GM23338 (cell line): Measurements from ENCODE around the gene DHX8. TPM values are rescaled to one million over a fixed set of nuclear protein-coding genes. Genes with fewer than 3 reads are reported as not detected.
A peak's percentile ranks its signal among the peaks of the same experiment; 100 is the strongest.

Source experiments
- ATAC-seq: fragments of 200-7000 bp; cut with Tn5 transposase; 3 replicates; pipeline ENCODE4 v1.9.1; 2020
- DNase-seq: peaks from one replicate; pipeline ENCODE4 v3.0.0-alpha.2; 2015; ENCODE audit warnings: low spot score
- H2AFZ ChIP-seq: fragments of 200-600 bp; sonication (generic); 2 replicates; pipeline ENCODE4 v1.8.0; 2016; ENCODE audit warnings: antibody characterized with exemption, mild to moderate bottlenecking, moderate library complexity
- H3F3A ChIP-seq: fragments of 200-600 bp; sonication (generic); replicated peaks from 2 replicates; pipeline ENCODE4 v1.8.0; 2017; ENCODE audit warnings: antibody characterized with exemption, mixed run types, low read depth
- H3K27ac ChIP-seq: fragments of 200-600 bp; sonication (generic); 2 replicates; pipeline ENCODE4 v1.6.1; 2016; ENCODE audit warnings: low read depth
- H3K27me3 ChIP-seq: fragments of 200-600 bp; sonication (generic); 2 replicates; pipeline ENCODE4 v1.8.0; 2016; ENCODE audit warnings: mild to moderate bottlenecking, mixed run types, moderate library complexity; ENCODE audit not compliant: insufficient read depth
- H3K36me3 ChIP-seq: fragments of 200-600 bp; sonication (generic); 2 replicates; pipeline ENCODE4 v1.8.0; 2016; ENCODE audit warnings: mild to moderate bottlenecking; ENCODE audit not compliant: insufficient read depth
- H3K4me1 ChIP-seq: fragments of 200-600 bp; sonication (generic); 2 replicates; pipeline ENCODE4 v1.8.0; 2016; ENCODE audit warnings: mild to moderate bottlenecking, moderate library complexity; ENCODE audit not compliant: insufficient read depth
- H3K4me2 ChIP-seq: fragments of 200-600 bp; sonication (generic); 2 replicates; pipeline ENCODE4 v1.7.1; 2017; ENCODE audit warnings: mixed run types
- H3K4me3 ChIP-seq: fragments of 200-600 bp; sonication (generic); 2 replicates; pipeline ENCODE4 v1.6.1; 2016; ENCODE audit warnings: mixed run types
- H3K79me2 ChIP-seq: fragments of 200-600 bp; sonication (generic); replicated peaks from 2 replicates; pipeline ENCODE4 v1.8.0; 2017; ENCODE audit warnings: mild to moderate bottlenecking; ENCODE audit not compliant: insufficient read depth
- H3K9me2 ChIP-seq: fragments of 200-600 bp; sonication (generic); 2 replicates; pipeline ENCODE4 v1.8.0; 2017; ENCODE audit not compliant: insufficient read depth
- H4K20me1 ChIP-seq: fragments of 200-600 bp; sonication (generic); replicated peaks from 2 replicates; pipeline ENCODE4 v1.8.0; 2017; ENCODE audit warnings: mild to moderate bottlenecking; ENCODE audit not compliant: insufficient read depth
- H3K27ac Mint-ChIP-seq: 2 replicates; pipeline ENCODE4 v1.8.0; 2020; ENCODE audit warnings: inconsistent platforms, mild to moderate bottlenecking, moderate library complexity, mixed read lengths
- H3K27me3 Mint-ChIP-seq: 3 replicates; pipeline ENCODE4 v1.8.0; 2022; ENCODE audit warnings: low read depth, mild to moderate bottlenecking, moderate library complexity, mixed read lengths, inconsistent platforms; ENCODE audit not compliant: insufficient read depth, poor library complexity
- H3K36me3 Mint-ChIP-seq: 3 replicates; pipeline ENCODE4 v1.8.0; 2021; ENCODE audit warnings: low read depth, mild to moderate bottlenecking, inconsistent platforms, moderate library complexity, mixed read lengths
- H3K4me1 Mint-ChIP-seq: 3 replicates; pipeline ENCODE4 v1.8.0; 2020; ENCODE audit warnings: mild to moderate bottlenecking, inconsistent platforms, mixed read lengths
- H3K4me3 Mint-ChIP-seq: 3 replicates; pipeline ENCODE4 v1.8.0; 2021; ENCODE audit warnings: moderate library complexity, mild to moderate bottlenecking, inconsistent platforms, mixed read lengths
- H3K9me3 Mint-ChIP-seq: 3 replicates; pipeline ENCODE4 v1.8.0; 2020; ENCODE audit warnings: moderate library complexity, mild to moderate bottlenecking, inconsistent platforms, mixed read lengths
- EZH2 ChIP-seq: fragments of 200-600 bp; sonication (generic); IDR thresholded peaks from one replicate; pipeline ENCODE4 v1.8.0; 2017; ENCODE audit warnings: antibody characterized with exemption, mild to moderate bottlenecking, low read depth; ENCODE audit not compliant: unreplicated experiment
- STAT1 ChIP-seq: IDR thresholded peaks from one replicate; pipeline ENCODE4 v1.6.1; 2016; ENCODE audit warnings: antibody characterized with exemption; ENCODE audit not compliant: unreplicated experiment
- polyA plus RNA-seq: library from polyadenylated mRNA; unstranded; fragments of >200 nt; fragmentation: Nextera tagmentation; extraction: Ambion mirVana; gene quantifications from 2 replicates; pipeline ENCODE4 v1.2.1, GENCODE V29; 2016
- total RNA-seq: library from RNA; depleted of rRNA; stranded (reverse); fragments of >200 nt; shearing (Covaris generic); gene quantifications from 2 replicates; pipeline ENCODE4 v1.2.3, GENCODE V29; 2014
- TF ChIP-seq, protein P1 (sequence below): fragments of 250-450 bp; sonication (Bioruptor Pico); IDR thresholded peaks from 2 replicates; pipeline ENCODE4 v1.5.0; 2020; ENCODE audit warnings: mild to moderate bottlenecking, moderate library complexity
- TF ChIP-seq, protein P2 (sequence below): IDR thresholded peaks from 2 replicates; pipeline ENCODE4 v1.6.1; 2016; ENCODE audit warnings: antibody characterized with exemption

Gene DHX8
- total and polyA plus RNA-seq, 2 experiments from 2014 or later: 35.3 to 81.1 TPM

DNA sequence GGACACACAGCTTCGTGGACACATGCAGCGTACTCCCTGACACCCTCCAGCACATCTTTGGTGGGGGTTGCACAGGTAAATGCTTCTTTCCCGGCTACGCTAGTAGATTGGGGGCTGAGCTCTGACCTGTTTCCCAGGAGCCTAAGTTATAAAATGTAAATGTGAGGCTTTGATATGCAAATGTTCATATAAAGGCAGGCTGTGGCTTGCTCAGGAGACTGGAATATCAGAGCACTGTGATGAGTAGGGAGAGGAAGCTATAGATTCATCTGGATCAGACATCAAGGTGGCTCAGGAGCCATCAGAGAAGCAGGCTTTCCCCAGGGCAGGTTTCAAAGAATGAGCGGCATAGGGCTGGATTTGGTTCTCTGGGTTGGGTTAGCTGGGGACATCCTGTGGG, 65.7 kb downstream of the DHX8 start:
- Histone ChIP-seq H3K27me3 (0 out of 2 replicates have a peak, but pooled peaks cover 13% of the 10 kb centered on the region), H2AFZ (no peak overlapping the region), H3K36me3 (no peaks in the 10 kb centered on the region), H3K4me3 (0 out of 2 replicates have a peak overlapping the region, but pooled peaks have one; percentile 9), H3K9me2 (no peaks in the 10 kb centered on the region), H3K4me2 (peak overlapping the region; percentile 65), H3K4me1 (peaks cover 52% of the 10 kb centered on the region), H3K79me2 (peaks cover 4% of the 10 kb centered on the region; the same call in 1 of the 2 replicates), H3K27ac (no peak overlapping the region), H4K20me1 (no peaks in the 10 kb centered on the region), H3F3A (peaks cover 11% of the 10 kb centered on the region)
- H3K4me3 Mint-ChIP-seq: no peak overlapping the region
- H3K27me3 Mint-ChIP-seq: peaks cover 29% of the 10 kb centered on the region
- peaks cover 52% of the 10 kb centered on the region for H3K4me1 Mint-ChIP-seq
- DNase-seq: peak; percentile 39
- no peak for TF ChIP-seq STAT1
- no peak for ATAC-seq
- H3K36me3 Mint-ChIP-seq: peaks cover 6% of the 10 kb centered on the region; the same call in 1 of the 3 replicates
- H3K9me3 Mint-ChIP-seq: no peaks in the 10 kb centered on the region; the same call in 2 of the 3 replicates
- no peak overlapping the region; the same call in 1 of the 2 replicates for H3K27ac Mint-ChIP-seq

DNA sequence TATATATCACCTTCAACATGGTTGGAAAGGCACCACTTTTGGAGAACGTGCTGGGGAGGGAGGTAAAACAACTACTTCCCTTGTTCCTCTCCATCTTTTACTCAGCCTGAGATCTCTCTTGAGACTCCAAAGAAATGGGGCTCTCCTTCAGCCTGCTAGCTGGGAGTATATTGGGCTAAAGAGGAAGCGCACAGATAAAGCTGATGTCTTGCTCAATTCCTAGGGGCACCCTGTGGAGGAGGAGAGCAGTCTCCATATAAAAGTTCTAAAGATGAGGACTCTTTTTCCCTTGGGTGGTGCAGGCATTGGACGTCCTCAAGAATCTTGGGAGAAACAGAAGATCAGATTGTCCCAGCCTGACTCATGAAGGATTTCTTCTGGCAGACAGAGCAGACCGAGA, 67.0 kb downstream of the DHX8 start:
- Histone ChIP-seq H3K27ac (no peak overlapping the region), H3F3A (peaks cover 7% of the 10 kb centered on the region; the same call in 1 of the 2 replicates), H3K27me3 (0 out of 2 replicates have a peak, but pooled peaks cover 13% of the 10 kb centered on the region), H3K36me3 (no peaks in the 10 kb centered on the region), H3K9me2 (no peaks in the 10 kb centered on the region), H3K4me3 (no peak overlapping the region), H3K4me2 (no peak overlapping the region), H3K79me2 (no peaks in the 10 kb centered on the region), H3K4me1 (peaks cover 64% of the 10 kb centered on the region), H4K20me1 (no peaks in the 10 kb centered on the region), H2AFZ (no peak overlapping the region)
- Mint-ChIP-seq H3K4me1 (peaks cover 63% of the 10 kb centered on the region), H3K27ac (no peak overlapping the region), H3K4me3 (no peak overlapping the region), H3K36me3 (no peaks in the 10 kb centered on the region), H3K27me3 (peaks cover 25% of the 10 kb centered on the region), H3K9me3 (no peaks in the 10 kb centered on the region)
- DNase-seq: no peak
- TF ChIP-seq STAT1 (no peak), EZH2 (no peak)
- TF ChIP-seq, protein P1, sequence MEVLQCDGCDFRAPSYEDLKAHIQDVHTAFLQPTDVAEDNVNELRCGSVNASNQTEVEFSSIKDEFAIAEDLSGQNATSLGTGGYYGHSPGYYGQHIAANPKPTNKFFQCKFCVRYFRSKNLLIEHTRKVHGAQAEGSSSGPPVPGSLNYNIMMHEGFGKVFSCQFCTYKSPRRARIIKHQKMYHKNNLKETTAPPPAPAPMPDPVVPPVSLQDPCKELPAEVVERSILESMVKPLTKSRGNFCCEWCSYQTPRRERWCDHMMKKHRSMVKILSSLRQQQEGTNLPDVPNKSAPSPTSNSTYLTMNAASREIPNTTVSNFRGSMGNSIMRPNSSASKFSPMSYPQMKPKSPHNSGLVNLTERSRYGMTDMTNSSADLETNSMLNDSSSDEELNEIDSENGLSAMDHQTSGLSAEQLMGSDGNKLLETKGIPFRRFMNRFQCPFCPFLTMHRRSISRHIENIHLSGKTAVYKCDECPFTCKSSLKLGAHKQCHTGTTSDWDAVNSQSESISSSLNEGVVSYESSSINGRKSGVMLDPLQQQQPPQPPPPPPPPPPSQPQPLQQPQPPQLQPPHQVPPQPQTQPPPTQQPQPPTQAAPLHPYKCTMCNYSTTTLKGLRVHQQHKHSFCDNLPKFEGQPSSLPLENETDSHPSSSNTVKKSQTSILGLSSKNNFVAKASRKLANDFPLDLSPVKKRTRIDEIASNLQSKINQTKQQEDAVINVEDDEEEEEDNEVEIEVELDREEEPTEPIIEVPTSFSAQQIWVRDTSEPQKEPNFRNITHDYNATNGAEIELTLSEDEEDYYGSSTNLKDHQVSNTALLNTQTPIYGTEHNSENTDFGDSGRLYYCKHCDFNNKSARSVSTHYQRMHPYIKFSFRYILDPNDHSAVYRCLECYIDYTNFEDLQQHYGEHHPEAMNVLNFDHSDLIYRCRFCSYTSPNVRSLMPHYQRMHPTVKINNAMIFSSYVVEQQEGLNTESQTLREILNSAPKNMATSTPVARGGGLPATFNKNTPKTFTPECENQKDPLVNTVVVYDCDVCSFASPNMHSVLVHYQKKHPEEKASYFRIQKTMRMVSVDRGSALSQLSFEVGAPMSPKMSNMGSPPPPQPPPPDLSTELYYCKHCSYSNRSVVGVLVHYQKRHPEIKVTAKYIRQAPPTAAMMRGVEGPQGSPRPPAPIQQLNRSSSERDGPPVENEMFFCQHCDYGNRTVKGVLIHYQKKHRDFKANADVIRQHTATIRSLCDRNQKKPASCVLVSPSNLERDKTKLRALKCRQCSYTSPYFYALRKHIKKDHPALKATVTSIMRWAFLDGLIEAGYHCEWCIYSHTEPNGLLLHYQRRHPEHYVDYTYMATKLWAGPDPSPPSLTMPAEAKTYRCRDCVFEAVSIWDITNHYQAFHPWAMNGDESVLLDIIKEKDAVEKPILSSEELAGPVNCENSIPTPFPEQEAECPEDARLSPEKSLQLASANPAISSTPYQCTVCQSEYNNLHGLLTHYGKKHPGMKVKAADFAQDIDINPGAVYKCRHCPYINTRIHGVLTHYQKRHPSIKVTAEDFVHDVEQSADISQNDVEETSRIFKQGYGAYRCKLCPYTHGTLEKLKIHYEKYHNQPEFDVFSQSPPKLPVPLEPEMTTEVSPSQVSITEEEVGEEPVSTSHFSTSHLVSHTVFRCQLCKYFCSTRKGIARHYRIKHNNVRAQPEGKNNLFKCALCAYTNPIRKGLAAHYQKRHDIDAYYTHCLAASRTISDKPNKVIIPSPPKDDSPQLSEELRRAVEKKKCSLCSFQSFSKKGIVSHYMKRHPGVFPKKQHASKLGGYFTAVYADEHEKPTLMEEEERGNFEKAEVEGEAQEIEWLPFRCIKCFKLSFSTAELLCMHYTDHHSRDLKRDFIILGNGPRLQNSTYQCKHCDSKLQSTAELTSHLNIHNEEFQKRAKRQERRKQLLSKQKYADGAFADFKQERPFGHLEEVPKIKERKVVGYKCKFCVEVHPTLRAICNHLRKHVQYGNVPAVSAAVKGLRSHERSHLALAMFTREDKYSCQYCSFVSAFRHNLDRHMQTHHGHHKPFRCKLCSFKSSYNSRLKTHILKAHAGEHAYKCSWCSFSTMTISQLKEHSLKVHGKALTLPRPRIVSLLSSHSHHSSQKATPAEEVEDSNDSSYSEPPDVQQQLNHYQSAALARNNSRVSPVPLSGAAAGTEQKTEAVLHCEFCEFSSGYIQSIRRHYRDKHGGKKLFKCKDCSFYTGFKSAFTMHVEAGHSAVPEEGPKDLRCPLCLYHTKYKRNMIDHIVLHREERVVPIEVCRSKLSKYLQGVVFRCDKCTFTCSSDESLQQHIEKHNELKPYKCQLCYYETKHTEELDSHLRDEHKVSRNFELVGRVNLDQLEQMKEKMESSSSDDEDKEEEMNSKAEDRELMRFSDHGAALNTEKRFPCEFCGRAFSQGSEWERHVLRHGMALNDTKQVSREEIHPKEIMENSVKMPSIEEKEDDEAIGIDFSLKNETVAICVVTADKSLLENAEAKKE (CRISPR knock-in tag): no peak
- TF ChIP-seq, protein P2, sequence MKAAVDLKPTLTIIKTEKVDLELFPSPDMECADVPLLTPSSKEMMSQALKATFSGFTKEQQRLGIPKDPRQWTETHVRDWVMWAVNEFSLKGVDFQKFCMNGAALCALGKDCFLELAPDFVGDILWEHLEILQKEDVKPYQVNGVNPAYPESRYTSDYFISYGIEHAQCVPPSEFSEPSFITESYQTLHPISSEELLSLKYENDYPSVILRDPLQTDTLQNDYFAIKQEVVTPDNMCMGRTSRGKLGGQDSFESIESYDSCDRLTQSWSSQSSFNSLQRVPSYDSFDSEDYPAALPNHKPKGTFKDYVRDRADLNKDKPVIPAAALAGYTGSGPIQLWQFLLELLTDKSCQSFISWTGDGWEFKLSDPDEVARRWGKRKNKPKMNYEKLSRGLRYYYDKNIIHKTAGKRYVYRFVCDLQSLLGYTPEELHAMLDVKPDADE: no peak
- ATAC-seq: no peak
